Activated CD4-positive, alpha-beta memory T cell treated with anti-CD3 and anti-CD28 coated beads for 36 hours (primary cell): Measurements from ENCODE around the gene PEMT. TPM values are rescaled to one million over a fixed set of nuclear protein-coding genes. Genes with fewer than 3 reads are reported as not detected.

Experiments used
- CTCF ChIA-PET: fragments of 350-600 bp; sonication (Branson Sonifier 250); formaldehyde crosslinking; loops from one replicate; lab custom pipeline; 2021; ENCODE audit warnings: antibody characterized with exemption, inconsistent platforms; lab: Charles Lee
- POLR2A ChIA-PET: fragments of 350-600 bp; sonication (Branson Sonifier 250); formaldehyde crosslinking; loops from one replicate; lab custom pipeline; 2021; ENCODE audit warnings: antibody characterized with exemption; lab: Charles Lee
- DNase-seq: peaks from one replicate; pipeline ENCODE4 v3.0.0-alpha.2; 2020
- H3K27ac Mint-ChIP-seq: one replicate; pipeline ENCODE4 v1.8.0; 2021; ENCODE audit warnings: mixed read lengths
- H3K27me3 Mint-ChIP-seq: one replicate; pipeline ENCODE4 v1.8.0; 2021; ENCODE audit warnings: mixed read lengths
- H3K36me3 Mint-ChIP-seq: one replicate; pipeline ENCODE4 v1.8.0; 2021; ENCODE audit warnings: mixed read lengths
- H3K4me1 Mint-ChIP-seq: one replicate; pipeline ENCODE4 v1.8.0; 2021; ENCODE audit warnings: low read depth, mixed read lengths
- H3K4me3 Mint-ChIP-seq: one replicate; pipeline ENCODE4 v1.8.0; 2021; ENCODE audit warnings: mild to moderate bottlenecking, mixed read lengths
- H3K9me3 Mint-ChIP-seq: one replicate; pipeline ENCODE4 v1.8.0; 2021; ENCODE audit warnings: mixed read lengths
- intact Hi-C: fragments of 100-400 bp; cut with micrococcal nuclease; formaldehyde crosslinking; loops from one replicate; pipeline ENCODE4 v1.15.1; 2023
- total RNA-seq, 2 experiments: library from RNA; stranded (reverse); gene quantifications; one replicate each; pipeline ENCODE4 v1.2.3, GENCODE V29; 2021

PEMT gene
- total RNA-seq, 2 experiments from 2014 or later: 38.3 to 41.1 TPM

DNA sequence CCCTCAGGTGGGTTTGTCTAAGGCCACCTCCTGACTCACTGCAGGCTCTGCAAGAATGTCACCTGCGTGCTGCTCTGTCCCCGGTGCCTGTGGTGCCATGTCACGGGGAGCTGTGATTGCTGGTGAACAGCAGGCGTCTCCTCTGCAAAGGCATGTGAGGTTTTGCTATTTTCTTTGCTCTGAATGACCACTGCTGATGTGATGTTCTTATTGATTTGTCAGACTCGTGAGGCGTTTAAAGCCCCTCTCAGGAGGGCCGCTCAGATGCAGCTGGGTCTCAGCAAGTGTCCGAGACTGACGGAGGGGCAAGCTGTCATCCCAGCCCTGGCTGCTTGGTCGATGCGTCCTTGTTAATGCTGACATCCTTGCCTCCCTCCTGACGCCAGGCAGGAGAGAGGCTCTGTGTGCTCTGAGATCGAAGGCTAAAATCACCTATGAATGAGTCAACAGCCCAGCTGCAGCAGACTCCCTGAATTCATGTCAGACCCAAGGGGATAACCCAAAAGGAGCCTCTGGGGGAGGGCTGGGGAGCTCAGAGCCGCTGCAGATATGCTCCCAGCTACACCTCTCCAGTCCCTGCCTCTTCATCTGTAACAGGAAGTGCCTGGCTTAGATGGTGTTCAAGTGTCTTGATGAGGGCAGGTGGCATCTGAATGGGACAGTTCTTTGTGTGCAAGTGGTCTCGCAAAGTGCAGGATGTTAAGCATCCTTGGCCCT lies 11.8 kb upstream of the PEMT start:
- POLR2A ChIA-PET: no interaction called here
- no peak overlapping the region for H3K27ac Mint-ChIP-seq
- H3K4me1 Mint-ChIP-seq: no peaks in the 10 kb centered on the region
- CTCF ChIA-PET: interaction anchor here (0.9 to 1.1 kb wide), 2 partner anchors 10 to 38 kb away, joined by 3 read pairs; no protein-coding TSS in a partner anchor
- no peaks in the 10 kb centered on the region for H3K9me3 Mint-ChIP-seq
- DNase-seq: no peak
- no peaks in the 10 kb centered on the region for H3K36me3 Mint-ChIP-seq
- intact Hi-C loops: no loop called here
- no peaks in the 10 kb centered on the region for H3K27me3 Mint-ChIP-seq
- H3K4me3 Mint-ChIP-seq: no peak overlapping the region

DNA sequence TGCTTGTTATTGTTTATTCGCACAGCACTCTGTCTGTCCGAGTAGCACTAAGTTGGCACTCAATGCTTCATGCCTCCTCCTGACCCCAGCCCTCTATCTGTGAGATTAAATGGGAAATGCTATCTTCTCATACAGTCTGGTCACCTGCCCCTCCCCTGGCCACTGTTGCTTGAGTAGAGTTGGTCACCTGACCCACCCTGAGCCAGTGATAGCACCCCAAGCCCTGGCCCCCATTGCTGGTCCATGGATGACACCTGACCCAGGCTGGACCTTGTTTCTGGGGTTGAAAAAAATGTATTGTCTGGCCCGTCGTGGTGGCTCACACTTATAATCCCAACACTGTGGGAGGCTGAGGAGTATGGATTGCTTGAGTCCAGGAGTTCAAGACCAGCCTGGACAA lies 8.5 kb upstream of the PEMT start:
- H3K27me3 Mint-ChIP-seq: no peaks in the 10 kb centered on the region

DNA sequence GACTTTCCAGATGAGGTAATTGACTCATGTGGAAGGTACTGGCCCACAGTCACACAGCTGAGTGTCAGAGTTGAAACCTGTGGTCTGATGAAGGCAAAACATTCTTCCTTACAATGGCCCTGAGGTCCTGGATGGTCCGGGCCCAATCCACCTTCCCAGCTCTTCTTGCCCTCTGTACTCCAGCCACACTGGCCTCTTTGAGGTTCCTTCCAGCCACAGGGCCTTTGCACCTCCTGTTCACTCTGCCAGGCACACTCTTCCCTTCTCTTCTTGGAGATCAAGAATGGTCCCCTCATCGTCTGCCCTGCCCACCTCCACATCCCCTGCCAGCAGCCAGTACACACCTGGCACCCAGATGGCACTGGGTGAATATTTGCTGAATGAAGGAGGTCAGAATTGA lies 6.5 kb upstream of the PEMT start:
- intact Hi-C loops: loop anchor here (10.0 kb wide), 2 partner anchors 77 to 377 kb away; partner anchors contain the start of genes DRC3 and TOM1L2
- Mint-ChIP-seq H3K27ac (no peak overlapping the region), H3K36me3 (no peaks in the 10 kb centered on the region), H3K4me3 (no peak overlapping the region), H3K9me3 (no peaks in the 10 kb centered on the region), H3K4me1 (peaks cover 1% of the 10 kb centered on the region), H3K27me3 (no peaks in the 10 kb centered on the region)
- ChIA-PET CTCF (interaction anchor here (0.6 kb wide), 2 partner anchors 29 to 244 kb away, joined by 3 to 5 read pairs; no protein-coding TSS in a partner anchor), POLR2A (no interaction called here)
- DNase-seq: no peak

More for the DNA sequence above, 8.5 kb upstream of the PEMT start:
- Mint-ChIP-seq H3K36me3 (no peaks in the 10 kb centered on the region), H3K4me1 (no peaks in the 10 kb centered on the region), H3K9me3 (no peaks in the 10 kb centered on the region), H3K4me3 (no peak overlapping the region), H3K27ac (no peak overlapping the region)
- intact Hi-C loops: loop anchor here (10.0 kb wide), 2 partner anchors 75 to 375 kb away; partner anchors contain the start of genes DRC3 and TOM1L2
- ChIA-PET CTCF (no interaction called here), POLR2A (interaction anchor here (0.6 kb wide), 1 partner anchor 208 kb away, joined by 3 read pairs; no protein-coding TSS in a partner anchor)
- DNase-seq: no peak

DNA sequence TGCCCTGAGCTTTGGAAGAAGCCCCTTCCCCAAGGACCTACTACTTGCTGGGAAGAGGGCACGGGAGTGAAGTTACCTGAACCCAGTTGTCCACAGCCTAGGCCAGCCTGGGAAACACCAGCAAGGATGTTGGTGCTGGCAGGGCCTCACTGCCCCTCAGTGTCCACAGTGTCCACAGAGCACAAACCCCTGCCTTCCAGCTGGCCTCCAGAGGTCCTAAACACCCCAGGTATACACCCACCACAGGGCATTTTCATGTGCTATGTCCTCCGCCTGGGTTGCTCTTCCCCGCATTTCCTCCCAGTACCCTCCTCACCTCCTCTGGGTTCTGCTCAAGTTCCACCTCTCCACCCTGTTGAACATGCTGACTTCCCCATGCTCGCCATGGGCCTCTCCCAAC lies 4.2 kb upstream of the PEMT start:
- ChIA-PET POLR2A (no interaction called here), CTCF (no interaction called here)
- Mint-ChIP-seq H3K36me3 (no peaks in the 10 kb centered on the region), H3K9me3 (no peaks in the 10 kb centered on the region), H3K4me3 (no peak overlapping the region), H3K27me3 (no peaks in the 10 kb centered on the region), H3K4me1 (peaks cover 11% of the 10 kb centered on the region), H3K27ac (no peak overlapping the region)
- DNase-seq: no peak
- intact Hi-C loops: loop anchor here (10.0 kb wide), 2 partner anchors 79 to 379 kb away; partner anchors contain the start of genes DRC3 and TOM1L2

DNA sequence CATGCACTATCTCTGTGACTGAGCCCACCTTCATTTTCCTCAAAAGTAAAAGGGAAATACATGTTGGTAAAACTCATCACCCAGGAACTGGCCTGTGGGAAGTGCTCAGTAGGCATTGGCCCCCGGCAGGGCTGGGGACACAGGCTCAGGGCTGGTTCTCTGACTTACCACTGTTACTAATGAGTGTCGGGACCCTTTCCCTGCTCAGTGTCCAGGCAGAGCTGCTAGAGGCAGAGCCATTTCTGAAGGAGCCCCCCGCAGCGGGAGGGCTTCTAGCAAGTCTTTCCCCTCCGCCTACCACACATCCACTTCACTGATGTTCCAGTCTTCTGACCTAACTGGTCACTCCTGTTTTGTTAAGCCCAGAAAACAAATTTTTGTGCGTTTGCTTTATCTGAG lies 1.7 kb upstream of the PEMT start:
- POLR2A ChIA-PET: no interaction called here
- Mint-ChIP-seq H3K4me3 (peak overlapping the region; percentile 4), H3K27ac (no peak overlapping the region), H3K36me3 (no peaks in the 10 kb centered on the region), H3K27me3 (no peaks in the 10 kb centered on the region), H3K4me1 (peaks cover 23% of the 10 kb centered on the region), H3K9me3 (no peaks in the 10 kb centered on the region)
- DNase-seq: no peak
- CTCF ChIA-PET: no interaction called here
- intact Hi-C loops: loop anchor here (5.0 to 10.0 kb wide), 4 partner anchors 82 to 382 kb away; partner anchors contain the start of genes COPS3, DRC3, MED9 and TOM1L2

DNA sequence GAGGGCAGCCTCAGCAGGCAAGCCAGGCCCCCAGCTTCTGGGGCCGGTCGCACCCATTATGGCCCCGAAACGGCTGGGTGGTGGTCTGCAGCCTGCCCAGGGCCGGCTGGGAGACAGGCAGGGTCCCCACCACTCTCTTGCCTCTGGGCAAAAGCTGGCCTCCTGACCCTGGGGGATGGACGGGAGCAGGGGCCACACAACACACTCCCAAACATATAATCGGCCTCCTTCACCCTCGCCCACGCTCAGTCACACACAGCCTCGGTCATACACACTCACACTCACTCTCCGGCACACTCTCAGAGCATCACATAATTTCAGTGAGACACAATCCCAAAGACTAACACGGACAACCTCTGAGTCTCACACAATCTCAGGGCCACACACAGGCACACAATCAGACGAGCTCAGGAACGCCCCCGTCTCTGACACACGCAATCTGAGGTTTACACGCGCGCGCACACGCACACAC lies 589 bp downstream of the PEMT start:
- POLR2A ChIA-PET: interaction anchor here (1.4 to 1.6 kb wide), 2 partner anchors 10 to 94 kb away, joined by 5 to 9 read pairs; partner anchors contain the start of gene RASD1
- H3K27me3 Mint-ChIP-seq: no peaks in the 10 kb centered on the region

DNA sequence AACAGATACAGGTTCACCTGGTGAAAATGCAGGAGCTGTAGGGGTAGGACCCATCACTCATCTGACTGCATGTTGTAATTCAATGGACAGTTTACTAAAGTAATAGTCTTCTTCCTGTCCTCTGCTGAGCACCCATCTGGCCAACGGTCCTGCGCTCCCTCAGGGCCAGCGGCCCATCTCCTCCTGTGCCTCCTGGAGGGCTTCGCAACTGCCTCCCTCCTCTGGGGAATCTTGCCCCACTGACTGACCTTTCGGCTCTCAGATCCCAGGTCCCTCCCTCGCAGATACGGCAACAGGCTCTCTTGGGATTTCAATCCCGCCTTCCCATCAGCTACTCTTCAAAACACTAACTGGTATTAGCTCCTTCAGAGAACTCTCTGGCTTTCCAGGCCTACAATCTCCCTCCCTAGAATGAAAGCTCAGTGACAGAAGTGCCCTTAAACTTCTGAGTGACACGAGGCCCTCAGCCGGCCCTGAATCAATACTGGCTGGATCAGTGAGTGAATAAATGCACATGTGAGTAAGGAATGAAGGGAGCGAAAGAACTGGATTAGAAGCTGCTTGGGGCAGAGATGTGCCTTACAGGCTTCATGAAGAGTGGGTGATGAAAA lies 1.3 kb downstream of the PEMT start:
- Mint-ChIP-seq H3K9me3 (no peaks in the 10 kb centered on the region), H3K27me3 (no peaks in the 10 kb centered on the region), H3K27ac (peak overlapping the region; percentile 38), H3K4me1 (peaks cover 23% of the 10 kb centered on the region), H3K4me3 (peak overlapping the region; percentile 88), H3K36me3 (no peaks in the 10 kb centered on the region)
- POLR2A ChIA-PET: interaction anchor here (1.4 to 1.6 kb wide), 2 partner anchors 9 to 94 kb away, joined by 5 to 9 read pairs; partner anchors contain the start of gene RASD1
- CTCF ChIA-PET: interaction anchor here (0.6 to 2.9 kb wide), 5 partner anchors 21 to 94 kb away, joined by 3 to 20 read pairs (median 8); partner anchors contain the start of gene RASD1
- intact Hi-C loops: loop anchor here (2.0 to 10.0 kb wide), 5 partner anchors 39 to 385 kb away; partner anchors contain the start of genes COPS3, DRC3, MED9 and TOM1L2
- DNase-seq: no peak

More for the DNA sequence above, 589 bp downstream of the PEMT start:
- H3K4me1 Mint-ChIP-seq: peaks cover 23% of the 10 kb centered on the region
- H3K27ac Mint-ChIP-seq: peak overlapping the region; percentile 88
- H3K36me3 Mint-ChIP-seq: no peaks in the 10 kb centered on the region
- intact Hi-C loops: loop anchor here (1.0 to 10.0 kb wide), 7 partner anchors 38 to 448 kb away; partner anchors contain the start of genes ATPAF2, COPS3, DRC3 and GID4
- DNase-seq: no peak
- H3K9me3 Mint-ChIP-seq: no peaks in the 10 kb centered on the region
- CTCF ChIA-PET: interaction anchor here (0.6 to 2.9 kb wide), 7 partner anchors 22 to 236 kb away, joined by 3 to 20 read pairs (median 6); partner anchors contain the start of gene RASD1
- H3K4me3 Mint-ChIP-seq: peak overlapping the region; percentile 88

DNA sequence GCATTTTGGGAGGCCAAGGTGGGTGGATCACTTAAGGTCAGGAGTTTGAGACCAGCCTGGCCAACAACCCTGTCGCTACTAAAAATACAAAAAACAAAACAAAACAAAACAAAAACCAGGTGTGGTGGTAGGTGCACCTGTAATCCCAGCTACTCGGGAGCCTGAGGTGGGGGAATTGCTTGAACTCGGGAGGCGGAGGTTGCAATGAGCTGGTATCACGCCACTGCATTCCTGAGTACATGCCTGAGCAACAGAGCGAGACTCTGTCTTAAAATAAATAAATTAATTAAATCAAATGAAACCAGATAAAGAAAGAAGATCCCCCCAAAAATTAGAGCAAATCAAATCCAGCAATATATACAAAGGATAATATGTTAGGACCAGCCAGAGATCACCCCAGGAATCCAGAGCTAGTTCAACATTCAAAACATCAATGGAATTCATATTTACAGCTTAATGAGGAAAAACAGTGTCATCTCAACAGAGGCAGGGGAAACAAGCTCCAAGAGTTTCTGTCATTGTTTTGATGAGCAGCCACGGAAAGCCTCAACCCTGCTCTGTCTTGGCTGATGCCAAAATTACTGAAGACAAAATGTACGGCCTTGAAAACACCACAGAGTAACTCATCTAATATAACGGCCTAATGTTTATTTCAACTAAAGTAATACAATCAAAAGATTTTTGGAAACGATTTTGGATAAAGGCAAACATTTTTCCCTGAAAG lies 3.7 kb downstream of the PEMT start:
- Mint-ChIP-seq H3K4me1 (peaks cover 19% of the 10 kb centered on the region), H3K36me3 (no peaks in the 10 kb centered on the region), H3K27me3 (no peaks in the 10 kb centered on the region), H3K27ac (no peak overlapping the region), H3K9me3 (no peaks in the 10 kb centered on the region), H3K4me3 (no peak overlapping the region)
- CTCF ChIA-PET: interaction anchor here (0.6 to 1.7 kb wide), 4 partner anchors 26 to 91 kb away, joined by 3 to 5 read pairs (median 4); partner anchors contain the start of gene RASD1
- POLR2A ChIA-PET: no interaction called here
- no peak for DNase-seq
- intact Hi-C loops: no loop called here

DNA sequence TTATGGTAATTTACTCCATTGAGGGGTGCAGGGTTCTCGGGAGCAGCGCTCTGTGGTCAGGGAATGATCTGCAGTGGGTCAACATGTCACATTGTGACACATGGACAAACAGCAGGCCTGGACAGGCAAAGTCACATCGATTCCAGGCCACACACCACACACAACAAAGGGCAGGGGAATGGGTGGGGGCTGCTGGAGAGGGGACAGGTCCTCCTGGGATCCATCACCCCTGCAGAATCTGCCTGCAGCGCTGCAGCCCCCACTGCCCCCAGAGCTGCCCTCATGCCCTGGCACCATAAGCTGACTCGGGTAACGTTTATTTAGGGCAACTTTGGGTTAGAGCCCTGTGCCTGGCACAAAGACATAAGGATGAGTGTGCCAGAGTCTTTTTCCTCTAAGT lies 9.1 kb downstream of the PEMT start:
- Mint-ChIP-seq H3K4me3 (no peak overlapping the region), H3K4me1 (no peaks in the 10 kb centered on the region), H3K27ac (no peak overlapping the region), H3K27me3 (no peaks in the 10 kb centered on the region), H3K36me3 (no peaks in the 10 kb centered on the region), H3K9me3 (no peaks in the 10 kb centered on the region)
- intact Hi-C loops: no loop called here
- DNase-seq: no peak
- CTCF ChIA-PET: no interaction called here
- POLR2A ChIA-PET: no interaction called here

DNA sequence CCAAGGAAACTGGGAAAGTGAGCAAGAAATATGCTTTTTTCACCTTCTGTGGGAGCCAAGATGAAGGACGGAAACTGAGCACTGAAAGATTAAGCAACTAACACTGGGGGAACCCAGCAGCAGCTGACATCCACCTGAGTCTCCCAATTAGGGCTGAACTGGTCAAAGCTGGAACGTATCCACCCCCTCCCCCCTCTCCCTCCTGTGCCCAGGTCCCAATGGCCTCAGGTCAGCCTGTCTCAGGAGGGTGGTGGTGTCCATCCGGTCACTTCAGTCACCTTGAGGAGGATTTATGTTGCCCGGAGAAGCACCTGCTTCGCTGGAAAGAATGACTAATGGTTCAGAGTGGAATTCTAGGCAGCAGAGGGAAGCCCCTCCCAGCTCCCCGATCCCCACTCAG lies 10.0 kb downstream of the PEMT start:
- Mint-ChIP-seq H3K27me3 (no peaks in the 10 kb centered on the region), H3K4me3 (no peak overlapping the region), H3K9me3 (no peaks in the 10 kb centered on the region), H3K4me1 (no peaks in the 10 kb centered on the region), H3K36me3 (no peaks in the 10 kb centered on the region), H3K27ac (no peak overlapping the region)
- POLR2A ChIA-PET: interaction anchor here (0.6 to 1.4 kb wide), 2 partner anchors 9 to 68 kb away, joined by 3 to 5 read pairs; no protein-coding TSS in a partner anchor
- CTCF ChIA-PET: no interaction called here
- intact Hi-C loops: no loop called here
- no peak for DNase-seq

DNA sequence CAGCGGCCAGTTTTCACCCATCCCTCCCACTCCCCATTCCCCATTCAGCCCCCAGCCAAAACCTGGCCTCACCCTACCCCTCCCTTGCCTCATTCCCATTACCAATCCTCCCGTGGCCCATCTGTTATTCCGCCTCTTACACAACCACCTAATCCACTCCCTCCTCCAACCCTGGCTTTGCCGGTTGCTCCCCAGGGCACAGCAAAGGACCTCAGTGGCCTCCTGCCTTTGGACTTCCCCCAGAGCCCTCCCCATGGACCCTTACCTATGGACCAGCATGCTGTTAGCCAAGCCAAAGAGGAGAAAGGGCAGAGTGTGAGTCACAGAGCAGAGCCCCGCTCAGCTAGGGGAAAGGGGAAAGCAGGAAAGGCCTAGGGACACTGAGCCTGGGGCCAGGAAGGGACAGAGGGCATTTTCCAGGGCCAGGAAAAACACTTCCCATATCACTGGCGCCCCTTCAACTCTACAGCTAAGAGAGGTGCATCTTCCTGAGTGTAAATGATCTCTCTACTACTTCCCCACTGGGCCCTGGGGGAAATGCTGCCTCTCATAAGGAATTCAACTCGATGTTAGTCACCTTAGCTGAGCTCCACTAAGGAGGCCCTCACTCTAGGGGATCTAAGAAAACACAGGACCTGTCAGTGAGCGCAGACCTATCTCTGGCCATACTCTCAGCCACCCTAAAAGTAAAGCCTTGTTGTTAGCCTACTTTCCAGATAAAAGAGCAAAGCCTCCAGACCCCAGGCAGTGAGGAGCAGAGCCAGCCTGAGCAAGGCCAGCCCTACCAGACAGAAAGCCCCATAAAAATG lies 10.6 kb downstream of the PEMT start:
- H3K4me3 Mint-ChIP-seq: no peak overlapping the region
- CTCF ChIA-PET: no interaction called here
- H3K27ac Mint-ChIP-seq: no peak overlapping the region
- H3K36me3 Mint-ChIP-seq: no peaks in the 10 kb centered on the region
- intact Hi-C loops: no loop called here
- DNase-seq: no peak
- no peaks in the 10 kb centered on the region for H3K9me3 Mint-ChIP-seq
- H3K27me3 Mint-ChIP-seq: no peaks in the 10 kb centered on the region
- no peaks in the 10 kb centered on the region for H3K4me1 Mint-ChIP-seq
- POLR2A ChIA-PET: interaction anchor here (1.4 kb wide), 1 partner anchor 10 kb away, joined by 5 read pairs; no protein-coding TSS in a partner anchor
